HEK293 (cell line): ENCODE measurements around the gene FADS6.

Source experiments
- BCL11B ChIP-seq: fragments of 450-650 bp; formaldehyde crosslinking; IDR thresholded peaks from 2 replicates; pipeline ENCODE4 v1.5.1; 2016; ENCODE audit warnings: low read depth, missing biosample characterization, missing genetic modification characterization
- BCL6B ChIP-seq: fragments of 450-650 bp; formaldehyde crosslinking; IDR thresholded peaks from 2 replicates; pipeline ENCODE4 v1.5.1; 2017; ENCODE audit warnings: missing biosample characterization, missing genetic modification characterization
- CTCF ChIP-seq: fragments of 450-650 bp; formaldehyde crosslinking; IDR thresholded peaks from 2 replicates; pipeline ENCODE4 v1.5.1; 2016; ENCODE audit warnings: missing biosample characterization, missing genetic modification characterization
- ZBTB1 ChIP-seq: fragments of 450-650 bp; formaldehyde crosslinking; IDR thresholded peaks from 2 replicates; pipeline ENCODE4 v1.5.1; 2016; ENCODE audit warnings: missing biosample characterization, missing genetic modification characterization
- ZBTB11 ChIP-seq: fragments of 450-650 bp; formaldehyde crosslinking; conservative IDR thresholded peaks from 2 replicates; pipeline ENCODE4 v1.5.1; 2016; ENCODE audit warnings: low read depth, missing biosample characterization, missing genetic modification characterization
- ZBTB21 ChIP-seq: fragments of 450-650 bp; formaldehyde crosslinking; IDR thresholded peaks from 2 replicates; pipeline ENCODE4 v1.5.1; 2017; ENCODE audit warnings: missing biosample characterization, missing genetic modification characterization
- ZBTB49 ChIP-seq: fragments of 450-650 bp; formaldehyde crosslinking; IDR thresholded peaks from 2 replicates; pipeline ENCODE4 v1.5.1; 2016; ENCODE audit warnings: missing biosample characterization, missing genetic modification characterization, low read depth
- ZBTB6 ChIP-seq: fragments of 450-650 bp; formaldehyde crosslinking; IDR thresholded peaks from 2 replicates; pipeline ENCODE4 v1.5.1; 2017; ENCODE audit warnings: missing biosample characterization, missing genetic modification characterization
- ZBTB7A ChIP-seq: fragments of 450-650 bp; formaldehyde crosslinking; IDR thresholded peaks from 2 replicates; pipeline ENCODE4 v1.5.1; 2016; ENCODE audit warnings: low read depth, missing biosample characterization, missing genetic modification characterization
- ZNF10 ChIP-seq: fragments of 450-650 bp; formaldehyde crosslinking; IDR thresholded peaks from 2 replicates; pipeline ENCODE4 v1.5.1; 2017; ENCODE audit warnings: missing biosample characterization, missing genetic modification characterization
- ZNF175 ChIP-seq: fragments of 450-650 bp; formaldehyde crosslinking; IDR thresholded peaks from 2 replicates; pipeline ENCODE4 v1.5.1; 2016; ENCODE audit warnings: missing biosample characterization, missing genetic modification characterization
- ZNF202 ChIP-seq: fragments of 450-650 bp; formaldehyde crosslinking; IDR thresholded peaks from 2 replicates; pipeline ENCODE4 v1.5.1; 2016; ENCODE audit warnings: missing biosample characterization, missing genetic modification characterization, borderline replicate concordance
- ZNF292 ChIP-seq: fragments of 450-650 bp; formaldehyde crosslinking; IDR thresholded peaks from 2 replicates; pipeline ENCODE4 v1.5.1; 2016; ENCODE audit warnings: low read depth, missing biosample characterization, missing genetic modification characterization, borderline replicate concordance
- ZNF324 ChIP-seq: fragments of 450-650 bp; formaldehyde crosslinking; IDR thresholded peaks from 2 replicates; pipeline ENCODE4 v1.5.1; 2016; ENCODE audit warnings: missing biosample characterization, missing genetic modification characterization
- ZNF341 ChIP-seq: fragments of 450-650 bp; formaldehyde crosslinking; IDR thresholded peaks from 2 replicates; pipeline ENCODE4; 2016; ENCODE audit warnings: low read depth, missing biosample characterization, missing genetic modification characterization
- ZNF514 ChIP-seq: fragments of 450-650 bp; formaldehyde crosslinking; IDR thresholded peaks from 2 replicates; pipeline ENCODE4 v1.5.1; 2016; ENCODE audit warnings: missing biosample characterization, missing genetic modification characterization
- ZNF529 ChIP-seq: fragments of 450-650 bp; formaldehyde crosslinking; IDR thresholded peaks from 2 replicates; pipeline ENCODE4 v1.5.1; 2017; ENCODE audit warnings: missing genetic modification characterization, missing biosample characterization; ENCODE audit not compliant: insufficient replicate concordance
- ZNF571 ChIP-seq: fragments of 450-650 bp; formaldehyde crosslinking; IDR thresholded peaks from 2 replicates; pipeline ENCODE4 v1.5.0; 2017; ENCODE audit warnings: missing biosample characterization, missing genetic modification characterization
- ZNF639 ChIP-seq: fragments of 450-650 bp; formaldehyde crosslinking; IDR thresholded peaks from 2 replicates; pipeline ENCODE4 v1.5.1; 2016; ENCODE audit warnings: missing biosample characterization, missing genetic modification characterization
- ZNF747 ChIP-seq: fragments of 450-650 bp; formaldehyde crosslinking; IDR thresholded peaks from 2 replicates; pipeline ENCODE4 v1.5.1; 2016; ENCODE audit warnings: missing biosample characterization, missing genetic modification characterization
- ZNF791 ChIP-seq: fragments of 450-650 bp; formaldehyde crosslinking; IDR thresholded peaks from 2 replicates; pipeline ENCODE4 v1.5.1; 2016; ENCODE audit warnings: missing biosample characterization, missing genetic modification characterization
- TF ChIP-seq, protein P1 (sequence below): fragments of 450-650 bp; formaldehyde crosslinking; IDR thresholded peaks from 2 replicates; pipeline ENCODE4 v1.5.1; 2016; ENCODE audit warnings: missing biosample characterization, missing genetic modification characterization

Gene FADS6

GRCh38 chr17:74873037-74873873 is 20.2 kb downstream of the FADS6 start (continued):
- TF ChIP-seq, protein P1, sequence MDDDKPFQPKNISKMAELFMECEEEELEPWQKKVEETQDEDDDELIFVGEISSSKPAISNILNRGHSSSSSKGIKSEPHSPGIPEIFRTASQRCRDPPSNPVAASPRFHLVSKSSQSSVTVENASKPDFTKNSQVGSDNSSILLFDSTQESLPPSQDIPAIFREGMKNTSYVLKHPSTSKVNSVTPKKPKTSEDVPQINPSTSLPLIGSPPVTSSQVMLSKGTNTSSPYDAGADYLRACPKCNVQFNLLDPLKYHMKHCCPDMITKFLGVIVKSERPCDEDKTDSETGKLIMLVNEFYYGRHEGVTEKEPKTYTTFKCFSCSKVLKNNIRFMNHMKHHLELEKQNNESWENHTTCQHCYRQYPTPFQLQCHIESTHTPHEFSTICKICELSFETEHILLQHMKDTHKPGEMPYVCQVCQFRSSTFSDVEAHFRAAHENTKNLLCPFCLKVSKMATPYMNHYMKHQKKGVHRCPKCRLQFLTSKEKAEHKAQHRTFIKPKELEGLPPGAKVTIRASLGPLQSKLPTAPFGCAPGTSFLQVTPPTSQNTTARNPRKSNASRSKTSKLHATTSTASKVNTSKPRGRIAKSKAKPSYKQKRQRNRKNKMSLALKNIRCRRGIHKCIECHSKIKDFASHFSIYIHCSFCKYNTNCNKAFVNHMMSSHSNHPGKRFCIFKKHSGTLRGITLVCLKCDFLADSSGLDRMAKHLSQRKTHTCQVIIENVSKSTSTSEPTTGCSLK (tag by site-specific recombination) = no peak
- TF ChIP-seq ZNF639 (tag by site-specific recombination) = no peak
- no peak for TF ChIP-seq ZNF791 (tag by site-specific recombination)
- TF ChIP-seq ZBTB11 = no peak; the same call in 1 of the 2 replicates
- no peak for TF ChIP-seq ZNF175 (tag by site-specific recombination)
- no peak for TF ChIP-seq ZNF292
- TF ChIP-seq ZNF529 (tag by site-specific recombination) = no peak
- TF ChIP-seq BCL11B = no peak
- no peak for TF ChIP-seq ZBTB6 (tag by site-specific recombination)
- no peak for TF ChIP-seq ZNF324
- no peak for TF ChIP-seq ZBTB1 (tag by site-specific recombination)
- TF ChIP-seq ZNF341 (tag by site-specific recombination) = no peak
- 0 out of 2 replicates have a peak, but pooled peaks have one; percentile 29 for TF ChIP-seq ZBTB7A (tag by site-specific recombination)
- no peak for TF ChIP-seq ZNF202 (tag by site-specific recombination)
- TF ChIP-seq ZNF514 (tag by site-specific recombination) = no peak
- no peak for TF ChIP-seq ZNF10 (tag by site-specific recombination)
- TF ChIP-seq ZBTB21 (tag by site-specific recombination) = peak; percentile 2; the same call in 1 of the 2 replicates
- TF ChIP-seq ZNF747 (tag by site-specific recombination) = no peak
- no peak for TF ChIP-seq ZNF571 (tag by site-specific recombination)
- TF ChIP-seq CTCF (tag by site-specific recombination) = no peak
- TF ChIP-seq ZBTB49 (tag by site-specific recombination) = no peak
- no peak for TF ChIP-seq BCL6B (tag by site-specific recombination)
